GM18520 (cell line): ENCODE results near the gene CLCNKB.

ENCODE experiments used
- ATAC-seq: cut with Tn5 transposase; IDR thresholded peaks from one replicate; pipeline ENCODE4 v1.9.1; 2021; ENCODE audit not compliant: unreplicated experiment

CLCNKB gene

DNA sequence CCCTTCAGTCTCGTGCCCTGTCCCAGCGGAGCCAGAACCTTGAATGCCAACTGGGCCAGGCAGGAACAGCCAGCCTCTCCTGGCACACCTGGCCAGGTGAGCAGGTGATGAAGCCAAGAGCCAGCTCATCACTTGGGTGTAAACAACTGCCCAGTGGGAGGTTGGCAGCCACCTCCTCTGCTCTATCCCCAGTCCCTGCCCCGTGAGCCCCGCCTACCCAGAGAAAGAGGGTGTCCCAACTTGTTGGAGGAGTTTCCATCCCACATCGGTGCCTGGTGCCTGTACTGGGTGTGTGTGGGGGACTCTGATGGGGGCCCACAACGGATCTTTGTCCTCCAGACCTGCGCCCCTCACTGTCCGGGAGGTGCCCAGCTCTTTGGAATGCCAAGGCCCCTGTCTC lies 47.7 kb downstream of the CLCNKB start:
- no peak for ATAC-seq

DNA sequence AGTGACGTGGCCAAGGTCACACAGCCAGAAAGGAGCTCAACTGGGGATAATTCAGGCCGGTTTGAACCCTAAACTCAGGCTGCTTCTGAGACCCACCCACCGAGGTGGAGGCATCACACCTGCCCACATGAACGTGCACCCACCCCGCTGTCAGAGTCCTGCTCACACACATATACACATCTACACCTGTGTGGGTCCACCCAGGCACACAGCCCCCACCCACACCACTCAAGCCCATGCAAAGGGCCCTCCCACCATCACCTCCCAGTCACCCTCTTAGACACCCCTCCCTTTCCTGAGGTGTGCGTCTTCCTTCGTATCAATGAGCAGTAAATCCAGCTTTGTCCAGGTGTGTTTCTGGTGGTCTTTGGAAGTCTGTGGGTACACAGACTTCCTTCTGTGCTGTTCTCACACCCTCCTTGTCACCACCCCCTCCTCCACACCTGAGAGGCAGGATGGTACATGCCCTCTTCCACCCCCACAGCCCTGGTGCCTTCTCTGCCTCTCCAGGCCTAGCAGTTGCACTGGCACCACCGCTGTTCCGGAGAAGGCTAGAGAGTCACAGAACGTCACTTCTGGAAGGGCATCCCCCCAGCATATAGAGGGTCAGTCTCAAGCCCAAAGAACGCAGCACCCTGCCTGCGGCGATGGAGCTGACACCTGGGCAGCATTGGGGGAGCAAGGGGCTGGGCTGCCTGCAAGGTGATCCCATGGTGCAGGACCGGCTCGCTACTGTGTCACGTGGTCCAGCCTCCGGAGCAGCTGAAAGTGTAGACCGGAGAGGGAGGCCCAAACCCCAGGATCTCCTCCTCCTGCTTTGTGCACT lies 48.7 kb downstream of the CLCNKB start:
- ATAC-seq = no peak

DNA sequence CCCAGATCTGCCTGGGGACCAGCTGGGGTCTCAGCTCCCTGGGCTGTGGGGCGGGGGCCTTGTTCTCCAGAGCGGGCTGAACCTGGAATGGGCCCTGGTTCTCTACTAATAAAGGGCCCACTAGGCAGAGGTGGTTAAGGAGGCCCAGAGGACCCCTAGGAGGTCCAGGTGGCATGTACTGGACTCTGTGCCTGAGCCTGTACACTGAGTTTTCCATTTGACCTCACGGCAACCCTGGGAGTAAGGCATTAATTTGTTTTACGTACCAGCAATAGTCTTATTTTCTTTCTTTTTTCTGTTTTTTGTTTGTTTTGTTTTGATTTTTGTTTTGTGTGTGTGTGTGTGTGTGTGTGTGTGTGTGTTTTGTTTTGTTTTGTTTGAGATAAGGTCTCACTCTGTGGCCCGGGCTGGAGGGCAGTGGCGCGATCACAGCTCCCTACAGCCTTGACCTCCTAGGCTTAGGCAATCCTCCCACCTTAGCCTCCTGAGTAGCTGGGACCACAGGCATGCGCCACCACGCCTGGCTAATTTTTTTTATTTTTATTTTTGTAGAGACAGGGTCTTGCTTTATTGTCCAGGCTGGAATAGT lies 49.4 kb downstream of the CLCNKB start:
- ATAC-seq = no peak

DNA sequence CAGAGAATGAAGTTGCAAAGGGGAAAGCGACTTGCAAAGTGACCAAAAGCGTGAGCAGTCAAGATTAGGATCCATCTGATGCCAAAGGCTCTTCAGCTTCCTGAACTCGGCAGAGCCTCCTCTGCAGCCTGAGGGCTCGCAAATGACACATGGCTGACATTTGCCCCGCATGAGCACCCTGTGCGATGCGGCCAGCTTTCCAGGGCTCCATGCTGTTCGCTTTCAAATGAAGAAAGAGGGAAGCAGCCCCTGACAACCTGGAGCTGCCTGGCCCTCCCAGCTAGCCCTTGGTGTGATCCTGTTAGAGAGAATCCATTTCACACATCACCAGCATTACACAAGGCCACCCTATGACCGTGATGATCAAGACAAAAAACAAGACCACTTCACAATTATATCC lies 50.0 kb downstream of the CLCNKB start:
- no peak for ATAC-seq

DNA sequence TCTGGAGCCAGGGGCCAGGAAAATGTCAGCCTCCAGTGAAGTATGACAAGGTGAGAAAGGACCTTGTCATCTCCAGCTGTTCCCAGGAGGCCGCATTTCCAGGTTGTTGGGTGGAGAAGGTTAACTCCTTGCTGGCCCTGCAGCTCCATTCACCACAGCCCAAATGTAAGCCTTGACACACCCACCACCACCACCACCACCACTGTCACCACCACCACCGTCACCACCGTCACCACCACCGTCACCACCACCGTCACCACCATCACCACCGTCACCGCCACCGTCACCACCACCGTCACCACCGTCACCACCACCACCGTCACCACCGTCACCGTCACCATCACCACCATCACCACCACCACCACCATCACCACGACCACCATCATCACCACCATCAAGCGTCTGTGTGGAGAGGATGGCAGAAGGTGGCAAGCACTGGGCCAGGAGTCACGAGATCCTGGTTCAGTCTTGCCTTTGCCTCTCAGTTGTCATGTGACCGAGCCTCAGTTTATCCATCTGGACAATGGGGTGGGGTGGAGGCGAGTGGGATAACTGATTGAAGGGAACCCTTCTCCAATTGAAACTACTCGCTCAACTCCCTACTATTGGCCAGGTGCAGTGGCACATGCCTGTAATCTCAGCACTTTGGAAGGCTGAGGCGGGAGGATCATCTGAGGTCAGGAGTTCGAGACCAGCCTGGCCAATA lies 51.0 kb downstream of the CLCNKB start:
- no peak for ATAC-seq

DNA sequence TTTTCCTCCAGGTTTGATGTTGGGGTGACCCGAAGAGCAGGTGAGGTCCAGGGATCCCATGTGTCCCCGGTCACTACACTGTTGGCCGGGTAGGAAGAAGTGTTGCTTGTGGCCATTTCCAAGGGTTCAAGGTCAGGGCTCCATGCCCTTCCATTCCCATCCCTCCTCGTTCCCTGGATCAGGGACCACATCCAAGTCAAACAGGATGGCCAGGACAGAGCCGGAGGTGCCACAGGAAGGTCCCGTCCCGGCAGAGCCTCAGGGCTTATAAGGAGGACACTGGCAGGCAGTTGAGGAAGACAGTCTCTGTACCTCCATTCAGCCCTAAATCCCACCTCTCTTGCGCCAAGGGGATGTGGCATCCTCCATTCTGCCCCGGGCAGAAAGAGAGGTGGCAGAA lies 51.9 kb downstream of the CLCNKB start:
- ATAC-seq = no peak

DNA sequence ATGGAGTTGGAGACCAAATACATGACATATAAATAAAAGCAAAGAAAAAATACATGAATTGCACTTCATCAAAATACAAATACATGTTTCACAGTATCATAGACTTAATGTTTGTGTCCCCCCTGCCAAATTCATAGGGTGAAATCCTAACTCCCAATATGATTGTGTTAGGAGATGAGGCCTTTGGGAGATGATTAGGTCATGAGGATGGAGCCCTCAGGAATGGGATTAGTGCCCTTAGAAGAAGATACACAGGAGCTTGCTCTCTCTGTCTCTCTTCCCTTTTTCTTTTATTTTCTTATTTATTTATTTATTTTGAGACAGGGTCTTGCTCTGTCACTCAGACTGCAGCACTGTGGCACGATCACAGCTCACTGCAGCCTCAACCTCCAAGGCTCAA lies 55.8 kb downstream of the CLCNKB start:
- no peak for ATAC-seq

DNA sequence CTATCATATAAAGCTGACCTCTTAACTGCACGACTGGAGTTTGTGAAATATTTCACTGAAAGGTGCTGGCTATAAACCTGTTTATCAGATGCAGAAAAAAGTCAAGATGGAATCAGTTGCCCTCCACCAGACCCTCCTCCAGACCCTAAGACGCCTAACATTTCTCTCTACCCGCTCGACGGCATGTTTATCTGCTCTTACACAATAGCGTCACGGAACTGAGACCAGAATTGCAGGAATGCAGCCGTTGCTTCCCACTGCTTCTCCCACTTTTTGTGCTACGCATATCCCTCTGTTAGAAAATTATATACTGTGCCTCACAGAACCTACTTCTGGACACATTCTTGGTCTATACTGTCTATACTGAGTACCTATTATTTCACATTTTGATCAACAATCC lies 58.0 kb downstream of the CLCNKB start:
- no peak for ATAC-seq
